Liver (tissue), 9 donors: ENCODE results near the gene SMIM33. TPM values are rescaled to one million over a fixed set of nuclear protein-coding genes. Genes with fewer than 3 reads are reported as not detected.

Experiments used
- DNase-seq: peaks from one replicate; pipeline ENCODE4 v3.0.0-alpha.2; 2017; ENCODE audit warnings: low spot score
- H3K27ac ChIP-seq, 2 donors: one replicate each; pipeline ENCODE4 v1.7.0; 2013; ENCODE audit warnings: inconsistent platforms in 2 of 2, low read length in 2 of 2, control low read depth in 1 of 2, low read depth in 1 of 2, mild to moderate bottlenecking in 1 of 2
- H3K27me3 ChIP-seq, 4 donors: one replicate each; pipeline versions ENCODE4 v1.6.1 to v1.7.0; 2013; ENCODE audit warnings: low read length in 3 of 4, inconsistent platforms in 1 of 4, mild to moderate bottlenecking in 1 of 4, moderate library complexity in 1 of 4; ENCODE audit not compliant: control insufficient read depth in 4 of 4, insufficient read depth in 4 of 4
- H3K36me3 ChIP-seq, 4 donors: one replicate each; pipeline versions ENCODE4 v1.6.1 to v1.7.0; 2013; ENCODE audit warnings: low read length in 3 of 4, mild to moderate bottlenecking in 3 of 4, low read depth in 1 of 4, moderate library complexity in 1 of 4; ENCODE audit not compliant: control insufficient read depth in 4 of 4, insufficient read depth in 3 of 4
- H3K4me1 ChIP-seq, 4 donors: one replicate each; pipeline versions ENCODE4 v1.6.1 to v1.7.0; 2013; ENCODE audit warnings: low read length in 3 of 4, mild to moderate bottlenecking in 3 of 4, moderate library complexity in 1 of 4; ENCODE audit not compliant: control insufficient read depth in 4 of 4, insufficient read depth in 4 of 4
- H3K4me3 ChIP-seq, 3 donors: one replicate each; pipeline versions ENCODE4 v1.6.1 to v1.7.0; 2013; ENCODE audit warnings: low read length in 3 of 3, control low read depth in 1 of 3, low read depth in 1 of 3, mild to moderate bottlenecking in 1 of 3
- H3K9ac ChIP-seq, 2 donors: one replicate each; pipeline ENCODE4 v1.7.0; 2013; ENCODE audit warnings: low read length in 2 of 2, mild to moderate bottlenecking in 2 of 2, moderate library complexity in 2 of 2, control low read depth in 1 of 2, low read depth in 1 of 2
- H3K9me3 ChIP-seq, 4 donors: one replicate each; pipeline versions ENCODE4 v1.6.1 to v1.7.0; 2013; ENCODE audit warnings: low read length in 3 of 4; ENCODE audit not compliant: control insufficient read depth in 4 of 4
- EGR1 ChIP-seq, 2 donors: IDR thresholded peaks; 2 replicates each; pipeline ENCODE4 v1.6.1; 2016 to 2018; ENCODE audit warnings: antibody characterized with exemption in 2 of 2, low read depth in 2 of 2
- FOXA2 ChIP-seq: IDR thresholded peaks from 2 replicates; pipeline ENCODE4 v1.6.1; 2016; ENCODE audit warnings: antibody characterized with exemption
- GABPA ChIP-seq, 2 donors: IDR thresholded peaks in 1 of 2; conservative IDR thresholded peaks in 1 of 2; 2 replicates each; pipeline ENCODE4 v1.6.1; 2016; ENCODE audit warnings: antibody characterized with exemption in 2 of 2, mild to moderate bottlenecking in 1 of 2, moderate library complexity in 1 of 2
- HNF4G ChIP-seq: IDR thresholded peaks from 2 replicates; pipeline ENCODE4 v1.6.1; 2016; ENCODE audit warnings: antibody characterized with exemption
- NR2F2 ChIP-seq: IDR thresholded peaks from 2 replicates; pipeline ENCODE4 v1.6.1; 2016; ENCODE audit warnings: antibody characterized with exemption
- RAD21 ChIP-seq, 2 donors: IDR thresholded peaks; 2 replicates each; pipeline ENCODE4 v1.6.1; 2016; ENCODE audit warnings: antibody characterized with exemption in 2 of 2, mild to moderate bottlenecking in 2 of 2
- RXRA ChIP-seq, 2 donors: IDR thresholded peaks; 2 replicates each; pipeline ENCODE4 v1.6.1; 2017 to 2018; ENCODE audit warnings: antibody characterized with exemption in 2 of 2, mild to moderate bottlenecking in 1 of 2
- TAF1 ChIP-seq: conservative IDR thresholded peaks from 2 replicates; pipeline ENCODE4 v1.6.1; 2016; ENCODE audit warnings: antibody characterized with exemption, mild to moderate bottlenecking
- WGBS: extraction: QIAGEN DNeasy Blood & Tissue Kit; methylation state at CpG from one replicate; pipeline ENCODE4 v1.1.7; 2013; 5-methylcytosine and 5-hydroxymethylcytosine counted together
- polyA plus RNA-seq, 2 donors: library from polyadenylated mRNA; stranded (reverse) in 1 of 2; unstranded in 1 of 2; fragments of 200-250 nt in 1 of 2; fragments of >200 nt in 1 of 2; fragmentation: Nextera tagmentation in 1 of 2; extraction: Ambion mirVana in 1 of 2; gene quantifications; one replicate each; pipeline versions ENCODE4 v1.2.1 to v1.2.3, GENCODE V29; 2013 to 2015
- total RNA-seq, 2 donors: library from RNA; depleted of rRNA; stranded (reverse); fragments of >200 nt; gene quantifications; one replicate each; pipeline ENCODE4 v1.2.3, GENCODE V29; 2014
- TF ChIP-seq, protein P1 (sequence below): IDR thresholded peaks from 2 replicates; pipeline ENCODE4 v1.6.1; 2016; ENCODE audit warnings: antibody characterized with exemption, mild to moderate bottlenecking
- TF ChIP-seq, protein P2 (sequence below): IDR thresholded peaks from 2 replicates; pipeline ENCODE4 v1.6.1; 2016; ENCODE audit warnings: antibody characterized with exemption
- TF ChIP-seq, protein P3 (sequence below): fragments of 150-350 bp; IDR thresholded peaks from 2 replicates; pipeline ENCODE4 v1.5.1; 2017; ENCODE audit warnings: improper control_type of control experiment, low read depth, low read length; ENCODE audit not compliant: missing input control
- donor health status: healthy.
- donor health status: healthy.
- donor health status: healthy.
- donor health status: healthy.
- donor health status: healthy.

The SMIM33 gene
- total and polyA plus RNA-seq, 4 donors: 0.05 TPM; not detected in 3

DNA sequence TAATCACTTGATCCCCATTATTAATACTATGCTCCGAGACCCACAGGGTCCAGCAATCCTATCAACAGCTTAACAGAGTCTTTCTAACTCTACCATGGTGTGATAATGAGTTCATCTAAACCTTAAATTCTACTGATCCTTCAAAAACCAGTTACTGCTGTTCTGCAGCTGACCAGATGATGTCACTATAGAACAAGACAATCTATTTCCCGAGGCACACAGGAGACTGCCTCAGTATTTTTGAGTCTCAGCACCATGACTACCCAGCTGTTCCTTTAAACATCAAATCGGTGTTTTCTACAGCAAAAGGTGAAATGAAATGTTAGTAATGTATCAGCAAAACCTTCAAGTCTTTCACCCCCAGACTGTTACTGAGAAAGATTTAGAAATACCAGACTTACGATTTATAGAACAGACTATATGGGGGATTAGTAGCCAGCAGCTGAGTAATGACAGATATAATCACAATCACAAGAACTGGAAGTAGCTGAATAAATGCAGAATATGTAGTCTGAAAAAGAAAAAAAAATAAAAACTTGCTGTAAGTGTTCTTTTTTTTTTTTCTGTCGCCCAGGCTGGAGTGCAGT lies 48.4 kb upstream of the SMIM33 start:
- 40% methylated on average over 5 of the region's 5 CpGs for WGBS
- DNase-seq: peak; percentile 42
- H3K36me3 ChIP-seq: no peaks in the 10 kb centered on the region

DNA sequence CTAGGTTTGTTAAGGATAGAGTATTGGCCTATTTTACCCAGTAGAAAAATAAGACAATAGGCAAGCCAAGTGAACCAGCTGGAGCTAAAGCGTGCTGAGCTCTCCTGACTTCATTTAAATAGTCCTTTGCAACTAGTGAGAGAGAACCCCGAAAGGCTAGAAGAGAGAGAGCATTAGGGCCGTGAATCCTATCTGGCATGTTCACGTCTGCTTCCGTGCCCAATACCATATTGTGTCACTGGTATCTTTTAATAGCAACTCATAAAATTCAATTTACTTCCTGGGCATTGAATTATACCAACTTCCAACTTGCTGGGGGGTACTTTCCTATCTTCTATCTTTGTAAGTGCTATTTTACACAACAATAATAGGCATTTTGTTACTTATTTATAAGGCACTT lies 45.3 kb upstream of the SMIM33 start:
- Histone ChIP-seq H3K27me3 (no peaks in the 10 kb centered on the region), H3K36me3 (no peaks in the 10 kb centered on the region), H3K9ac (no peak overlapping the region), H3K27ac (no peak overlapping the region), H3K9me3 (no peaks in the 10 kb centered on the region), H3K4me3 (no peak overlapping the region), H3K4me1 (no peaks in the 10 kb centered on the region)
- no peak for DNase-seq
- TF ChIP-seq NR2F2 (no peak), RAD21 (IDR thresholded peaks at IDR 0.05) (no peak), GABPA (IDR thresholded peaks at IDR 0.05 in 1 of 2, conservative IDR thresholded peaks at IDR 0.05 in 1 of 2) (no peak), TAF1 (no peak), HNF4G (no peak), EGR1 (IDR thresholded peaks at IDR 0.05; ENCODE audit: low read depth in 2 of 2) (no peak), FOXA2 (no peak)
- TF ChIP-seq, protein P1, sequence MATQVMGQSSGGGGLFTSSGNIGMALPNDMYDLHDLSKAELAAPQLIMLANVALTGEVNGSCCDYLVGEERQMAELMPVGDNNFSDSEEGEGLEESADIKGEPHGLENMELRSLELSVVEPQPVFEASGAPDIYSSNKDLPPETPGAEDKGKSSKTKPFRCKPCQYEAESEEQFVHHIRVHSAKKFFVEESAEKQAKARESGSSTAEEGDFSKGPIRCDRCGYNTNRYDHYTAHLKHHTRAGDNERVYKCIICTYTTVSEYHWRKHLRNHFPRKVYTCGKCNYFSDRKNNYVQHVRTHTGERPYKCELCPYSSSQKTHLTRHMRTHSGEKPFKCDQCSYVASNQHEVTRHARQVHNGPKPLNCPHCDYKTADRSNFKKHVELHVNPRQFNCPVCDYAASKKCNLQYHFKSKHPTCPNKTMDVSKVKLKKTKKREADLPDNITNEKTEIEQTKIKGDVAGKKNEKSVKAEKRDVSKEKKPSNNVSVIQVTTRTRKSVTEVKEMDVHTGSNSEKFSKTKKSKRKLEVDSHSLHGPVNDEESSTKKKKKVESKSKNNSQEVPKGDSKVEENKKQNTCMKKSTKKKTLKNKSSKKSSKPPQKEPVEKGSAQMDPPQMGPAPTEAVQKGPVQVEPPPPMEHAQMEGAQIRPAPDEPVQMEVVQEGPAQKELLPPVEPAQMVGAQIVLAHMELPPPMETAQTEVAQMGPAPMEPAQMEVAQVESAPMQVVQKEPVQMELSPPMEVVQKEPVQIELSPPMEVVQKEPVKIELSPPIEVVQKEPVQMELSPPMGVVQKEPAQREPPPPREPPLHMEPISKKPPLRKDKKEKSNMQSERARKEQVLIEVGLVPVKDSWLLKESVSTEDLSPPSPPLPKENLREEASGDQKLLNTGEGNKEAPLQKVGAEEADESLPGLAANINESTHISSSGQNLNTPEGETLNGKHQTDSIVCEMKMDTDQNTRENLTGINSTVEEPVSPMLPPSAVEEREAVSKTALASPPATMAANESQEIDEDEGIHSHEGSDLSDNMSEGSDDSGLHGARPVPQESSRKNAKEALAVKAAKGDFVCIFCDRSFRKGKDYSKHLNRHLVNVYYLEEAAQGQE: no peak
- TF ChIP-seq, protein P2, sequence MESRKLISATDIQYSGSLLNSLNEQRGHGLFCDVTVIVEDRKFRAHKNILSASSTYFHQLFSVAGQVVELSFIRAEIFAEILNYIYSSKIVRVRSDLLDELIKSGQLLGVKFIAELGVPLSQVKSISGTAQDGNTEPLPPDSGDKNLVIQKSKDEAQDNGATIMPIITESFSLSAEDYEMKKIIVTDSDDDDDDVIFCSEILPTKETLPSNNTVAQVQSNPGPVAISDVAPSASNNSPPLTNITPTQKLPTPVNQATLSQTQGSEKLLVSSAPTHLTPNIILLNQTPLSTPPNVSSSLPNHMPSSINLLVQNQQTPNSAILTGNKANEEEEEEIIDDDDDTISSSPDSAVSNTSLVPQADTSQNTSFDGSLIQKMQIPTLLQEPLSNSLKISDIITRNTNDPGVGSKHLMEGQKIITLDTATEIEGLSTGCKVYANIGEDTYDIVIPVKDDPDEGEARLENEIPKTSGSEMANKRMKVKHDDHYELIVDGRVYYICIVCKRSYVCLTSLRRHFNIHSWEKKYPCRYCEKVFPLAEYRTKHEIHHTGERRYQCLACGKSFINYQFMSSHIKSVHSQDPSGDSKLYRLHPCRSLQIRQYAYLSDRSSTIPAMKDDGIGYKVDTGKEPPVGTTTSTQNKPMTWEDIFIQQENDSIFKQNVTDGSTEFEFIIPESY: no peak
- WGBS: 89% methylated on average over 5 of the region's 5 CpGs

More for the DNA sequence above, 48.4 kb upstream of the SMIM33 start:
- H3K9me3 ChIP-seq: no peaks in the 10 kb centered on the region
- no peak overlapping the region for H3K4me3 ChIP-seq
- no peaks in the 10 kb centered on the region for H3K4me1 ChIP-seq
- H3K27ac ChIP-seq: no peak overlapping the region
- H3K9ac ChIP-seq: no peak overlapping the region
- H3K27me3 ChIP-seq: no peaks in the 10 kb centered on the region
- TF ChIP-seq RXRA (IDR thresholded peaks at IDR 0.05) (no peak), RAD21 (IDR thresholded peaks at IDR 0.05) (peak; percentile 96 to 99), GABPA (IDR thresholded peaks at IDR 0.05 in 1 of 2, conservative IDR thresholded peaks at IDR 0.05 in 1 of 2) (no peak)
- TF ChIP-seq, protein P3, sequence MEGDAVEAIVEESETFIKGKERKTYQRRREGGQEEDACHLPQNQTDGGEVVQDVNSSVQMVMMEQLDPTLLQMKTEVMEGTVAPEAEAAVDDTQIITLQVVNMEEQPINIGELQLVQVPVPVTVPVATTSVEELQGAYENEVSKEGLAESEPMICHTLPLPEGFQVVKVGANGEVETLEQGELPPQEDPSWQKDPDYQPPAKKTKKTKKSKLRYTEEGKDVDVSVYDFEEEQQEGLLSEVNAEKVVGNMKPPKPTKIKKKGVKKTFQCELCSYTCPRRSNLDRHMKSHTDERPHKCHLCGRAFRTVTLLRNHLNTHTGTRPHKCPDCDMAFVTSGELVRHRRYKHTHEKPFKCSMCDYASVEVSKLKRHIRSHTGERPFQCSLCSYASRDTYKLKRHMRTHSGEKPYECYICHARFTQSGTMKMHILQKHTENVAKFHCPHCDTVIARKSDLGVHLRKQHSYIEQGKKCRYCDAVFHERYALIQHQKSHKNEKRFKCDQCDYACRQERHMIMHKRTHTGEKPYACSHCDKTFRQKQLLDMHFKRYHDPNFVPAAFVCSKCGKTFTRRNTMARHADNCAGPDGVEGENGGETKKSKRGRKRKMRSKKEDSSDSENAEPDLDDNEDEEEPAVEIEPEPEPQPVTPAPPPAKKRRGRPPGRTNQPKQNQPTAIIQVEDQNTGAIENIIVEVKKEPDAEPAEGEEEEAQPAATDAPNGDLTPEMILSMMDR: peak; percentile 92
